ENCODE results near the gene CLMN. TPM values are rescaled to one million over a fixed set of nuclear protein-coding genes. Genes with fewer than 3 reads are reported as not detected.

The CLMN gene
- total RNA-seq, 1 donor from 2014 or later, result 6.3 TPM

DNA sequence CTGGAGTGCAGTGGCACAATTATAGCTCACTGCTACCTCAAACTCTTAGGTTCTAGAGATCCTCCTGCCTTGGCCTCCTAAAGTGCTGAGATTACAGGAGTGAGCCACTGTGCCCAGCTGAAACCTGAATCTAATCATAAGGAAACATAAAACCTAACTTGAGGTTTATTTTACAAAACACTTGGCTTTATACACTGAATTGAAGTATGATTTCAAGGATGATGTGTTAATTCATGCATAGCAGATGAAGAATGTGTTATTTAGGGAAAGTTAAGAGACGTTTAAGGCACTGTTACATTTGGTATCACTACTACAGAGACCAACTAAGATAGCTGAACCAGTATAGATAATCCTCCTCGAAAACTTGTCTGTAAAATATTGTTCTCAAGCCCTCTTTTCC, 168.8 kb downstream of the CLMN start:
- H2AFZ ChIP-seq (replicated peaks), result no peak overlapping the region
- Mint-ChIP-seq H3K36me3 (peaks cover 69% of the 10 kb centered on the region), H3K4me1 (peaks cover 15% of the 10 kb centered on the region), H3K4me3 (no peak overlapping the region), H3K9me3 (peaks cover 44% of the 10 kb centered on the region), H3K27ac (no peak overlapping the region), H3K27me3 (ENCODE audit: insufficient read depth, low read depth) (peaks cover 3% of the 10 kb centered on the region)
- no peak overlapping the region for H3K9ac ChIP-seq
- H3F3A ChIP-seq (ENCODE audit: low read depth), result no peaks in the 10 kb centered on the region
- H3K27ac ChIP-seq, result no peak overlapping the region
- H3K9me3 ChIP-seq (ENCODE audit: low read depth), result no peaks in the 10 kb centered on the region
- no peaks in the 10 kb centered on the region for H3K27me3 ChIP-seq
- H3K4me3 ChIP-seq, result no peak overlapping the region
- TF ChIP-seq EZH2phosphoT487 (IDR thresholded peaks at IDR 0.05) (no peak), EZH2 (IDR thresholded peaks at IDR 0.05) (no peak)
- H3K4me1 ChIP-seq, result peaks cover 10% of the 10 kb centered on the region
- H3K79me2 ChIP-seq (ENCODE audit: low read depth), result peaks cover 100% of the 10 kb centered on the region
- DNase-seq (ENCODE audit: low spot score), result no peak
- H3K36me3 ChIP-seq, result no peaks in the 10 kb centered on the region
- H4K20me1 ChIP-seq (ENCODE audit: low read depth), result peaks cover 40% of the 10 kb centered on the region
- H3K4me2 ChIP-seq, result no peak overlapping the region

DNA sequence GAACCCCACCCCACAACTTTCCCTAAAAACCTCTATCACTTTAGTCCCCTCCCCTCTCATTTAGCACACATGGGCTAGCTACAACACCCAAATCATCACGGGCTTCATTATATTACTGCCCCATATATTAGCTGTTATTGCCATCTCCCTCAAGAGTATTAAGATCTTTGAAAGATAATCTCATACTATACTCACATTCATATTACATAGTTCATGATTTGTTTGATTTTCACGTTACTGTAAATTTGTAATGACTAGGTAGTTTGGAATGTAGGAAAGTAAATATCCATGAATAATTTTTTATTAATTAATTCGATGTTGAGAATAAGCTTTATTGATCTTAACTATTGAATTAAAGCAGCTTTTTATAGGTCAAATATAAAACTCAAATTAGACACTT, 170.3 kb downstream of the CLMN start:
- Mint-ChIP-seq H3K27ac (no peak overlapping the region), H3K27me3 (ENCODE audit: insufficient read depth, low read depth) (peaks cover 3% of the 10 kb centered on the region), H3K9me3 (peaks cover 55% of the 10 kb centered on the region), H3K36me3 (peaks cover 73% of the 10 kb centered on the region), H3K4me3 (no peak overlapping the region), H3K4me1 (peaks cover 7% of the 10 kb centered on the region)
- Histone ChIP-seq H2AFZ (replicated peaks) (no peak overlapping the region), H4K20me1 (ENCODE audit: low read depth) (peaks cover 30% of the 10 kb centered on the region), H3K27me3 (no peaks in the 10 kb centered on the region), H3K4me3 (no peak overlapping the region), H3F3A (ENCODE audit: low read depth) (no peaks in the 10 kb centered on the region), H3K27ac (no peak overlapping the region), H3K9me3 (ENCODE audit: low read depth) (peaks cover 8% of the 10 kb centered on the region), H3K79me2 (ENCODE audit: low read depth) (peaks cover 100% of the 10 kb centered on the region), H3K9ac (no peak overlapping the region), H3K4me2 (no peak overlapping the region), H3K4me1 (no peaks in the 10 kb centered on the region), H3K36me3 (no peaks in the 10 kb centered on the region)
- DNase-seq (ENCODE audit: low spot score), result no peak
- no peak for TF ChIP-seq EZH2phosphoT487 (IDR thresholded peaks at IDR 0.05)
- TF ChIP-seq, protein P1, sequence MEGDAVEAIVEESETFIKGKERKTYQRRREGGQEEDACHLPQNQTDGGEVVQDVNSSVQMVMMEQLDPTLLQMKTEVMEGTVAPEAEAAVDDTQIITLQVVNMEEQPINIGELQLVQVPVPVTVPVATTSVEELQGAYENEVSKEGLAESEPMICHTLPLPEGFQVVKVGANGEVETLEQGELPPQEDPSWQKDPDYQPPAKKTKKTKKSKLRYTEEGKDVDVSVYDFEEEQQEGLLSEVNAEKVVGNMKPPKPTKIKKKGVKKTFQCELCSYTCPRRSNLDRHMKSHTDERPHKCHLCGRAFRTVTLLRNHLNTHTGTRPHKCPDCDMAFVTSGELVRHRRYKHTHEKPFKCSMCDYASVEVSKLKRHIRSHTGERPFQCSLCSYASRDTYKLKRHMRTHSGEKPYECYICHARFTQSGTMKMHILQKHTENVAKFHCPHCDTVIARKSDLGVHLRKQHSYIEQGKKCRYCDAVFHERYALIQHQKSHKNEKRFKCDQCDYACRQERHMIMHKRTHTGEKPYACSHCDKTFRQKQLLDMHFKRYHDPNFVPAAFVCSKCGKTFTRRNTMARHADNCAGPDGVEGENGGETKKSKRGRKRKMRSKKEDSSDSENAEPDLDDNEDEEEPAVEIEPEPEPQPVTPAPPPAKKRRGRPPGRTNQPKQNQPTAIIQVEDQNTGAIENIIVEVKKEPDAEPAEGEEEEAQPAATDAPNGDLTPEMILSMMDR (IDR thresholded peaks at IDR 0.05), result no peak
- no peak for TF ChIP-seq EZH2 (IDR thresholded peaks at IDR 0.05)

DNA sequence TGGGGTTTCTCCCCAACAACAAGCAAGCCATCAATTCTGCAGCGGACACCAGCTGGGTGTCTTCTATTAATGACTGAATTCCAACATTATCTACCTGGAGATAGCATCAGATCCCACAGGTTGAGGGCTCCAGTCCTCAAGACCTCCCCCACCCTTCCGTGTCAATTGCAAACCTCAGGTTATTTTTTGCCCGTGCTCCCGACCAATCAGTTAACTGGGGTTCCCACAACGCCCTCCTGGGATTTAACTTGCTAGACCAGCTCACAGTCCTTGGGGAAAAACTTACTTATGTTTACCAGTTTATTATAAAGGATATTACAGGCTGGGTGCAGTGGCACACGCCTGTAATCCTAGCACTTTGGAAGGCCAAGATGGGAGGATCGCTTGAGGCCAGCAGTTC, 172.1 kb downstream of the CLMN start:
- Histone ChIP-seq H3K27me3 (no peaks in the 10 kb centered on the region), H3K4me1 (peaks cover 8% of the 10 kb centered on the region), H4K20me1 (ENCODE audit: low read depth) (peaks cover 27% of the 10 kb centered on the region), H2AFZ (replicated peaks) (no peak overlapping the region), H3K9me3 (ENCODE audit: low read depth) (peaks cover 8% of the 10 kb centered on the region), H3K4me3 (no peak overlapping the region), H3K4me2 (no peak overlapping the region), H3K9ac (no peak overlapping the region), H3K36me3 (no peaks in the 10 kb centered on the region), H3K79me2 (ENCODE audit: low read depth) (peaks cover 100% of the 10 kb centered on the region), H3F3A (ENCODE audit: low read depth) (peaks cover 7% of the 10 kb centered on the region), H3K27ac (no peak overlapping the region)
- Mint-ChIP-seq H3K4me1 (peaks cover 7% of the 10 kb centered on the region), H3K4me3 (no peak overlapping the region), H3K36me3 (peaks cover 60% of the 10 kb centered on the region), H3K27ac (no peak overlapping the region), H3K27me3 (ENCODE audit: insufficient read depth, low read depth) (peaks cover 3% of the 10 kb centered on the region), H3K9me3 (peaks cover 55% of the 10 kb centered on the region)
- TF ChIP-seq EZH2 (IDR thresholded peaks at IDR 0.05), result no peak
- no peak for TF ChIP-seq EZH2phosphoT487 (IDR thresholded peaks at IDR 0.05)
- TF ChIP-seq, protein P1 (IDR thresholded peaks at IDR 0.05), result no peak
- no peak for DNase-seq (ENCODE audit: low spot score)

DNA sequence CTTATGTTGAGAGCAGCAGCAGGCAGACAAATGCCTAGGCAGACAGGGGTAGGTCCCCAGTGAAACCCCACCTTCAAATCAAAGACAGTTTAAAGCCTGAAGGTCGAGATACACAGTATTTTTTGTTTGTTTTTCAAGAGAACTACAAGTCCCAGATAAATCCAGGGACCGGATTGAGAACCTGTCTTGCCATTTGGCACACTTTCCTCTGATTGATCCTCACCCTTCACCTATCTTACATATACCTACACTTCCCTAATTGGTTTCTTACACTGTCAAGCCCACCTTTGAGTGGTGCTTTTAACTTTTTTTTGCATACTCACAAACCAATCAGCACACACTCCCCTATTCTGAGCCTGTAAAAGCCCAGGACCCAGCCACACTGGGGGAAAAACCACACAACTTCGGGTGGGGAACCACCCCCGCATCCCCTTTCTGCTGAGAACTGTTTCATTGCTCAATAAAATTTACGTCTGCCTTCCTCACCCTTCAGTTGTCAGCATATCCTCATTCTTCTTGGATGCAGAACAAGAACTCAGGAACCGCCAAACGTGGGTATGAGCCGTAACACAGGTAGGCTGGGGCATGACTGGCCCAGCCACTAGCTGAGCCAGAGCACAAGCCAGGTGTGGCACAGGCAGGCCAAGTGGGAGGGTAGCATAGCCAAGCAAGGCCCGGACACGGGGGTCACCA, 173.5 kb downstream of the CLMN start:
- no peaks in the 10 kb centered on the region for H3K4me1 Mint-ChIP-seq
- H3K9me3 Mint-ChIP-seq, result peaks cover 47% of the 10 kb centered on the region
- H3K27ac Mint-ChIP-seq, result no peak overlapping the region
- Histone ChIP-seq H3K9me3 (ENCODE audit: low read depth) (peaks cover 8% of the 10 kb centered on the region), H2AFZ (replicated peaks) (no peak overlapping the region), H3K27me3 (no peaks in the 10 kb centered on the region), H4K20me1 (ENCODE audit: low read depth) (peaks cover 22% of the 10 kb centered on the region), H3F3A (ENCODE audit: low read depth) (peaks cover 7% of the 10 kb centered on the region), H3K79me2 (ENCODE audit: low read depth) (peaks cover 100% of the 10 kb centered on the region), H3K4me2 (no peak overlapping the region), H3K36me3 (no peaks in the 10 kb centered on the region), H3K4me1 (peaks cover 14% of the 10 kb centered on the region), H3K9ac (no peak overlapping the region), H3K4me3 (no peak overlapping the region), H3K27ac (no peak overlapping the region)
- no peak for TF ChIP-seq EZH2phosphoT487 (IDR thresholded peaks at IDR 0.05)
- no peak for TF ChIP-seq EZH2 (IDR thresholded peaks at IDR 0.05)
- TF ChIP-seq, protein P1 (IDR thresholded peaks at IDR 0.05), result no peak
- H3K4me3 Mint-ChIP-seq, result no peak overlapping the region
- no peak for DNase-seq (ENCODE audit: low spot score)
- peaks cover 3% of the 10 kb centered on the region for H3K27me3 Mint-ChIP-seq (ENCODE audit: insufficient read depth, low read depth)
- H3K36me3 Mint-ChIP-seq, result peaks cover 54% of the 10 kb centered on the region

All from neural progenitor cell (in vitro differentiated cells).